HepG2 (cell line): ENCODE results near the gene RAB3B. TPM values are rescaled to one million over a fixed set of nuclear protein-coding genes. Genes with fewer than 3 reads are reported as not detected.

ENCODE experiments used
- ATAC-seq: fragments of 200-7000 bp; cut with Tn5 transposase; 3 replicates; pipeline ENCODE4 v1.9.1; 2020; ENCODE audit warnings: mild to moderate bottlenecking, moderate library complexity
- BruUV-seq: library from RNA; stranded (reverse); fragments of 400-500 nt; replicated peaks from 2 replicates; lab custom pipeline; 2021; lab: Mats Ljungman, UMichigan
- CTCF ChIA-PET: fragments of 300-600 bp; formaldehyde crosslinking; extraction: SDS; loops from one replicate; lab custom pipeline; 2021; ENCODE audit warnings: low total read pairs, inconsistent platforms, low intra/inter-chr PET ratio; lab: Yijun Ruan, JAX
- POLR2A ChIA-PET: fragments of 350-600 bp; sonication (Branson Sonifier 250); formaldehyde crosslinking; loops from one replicate; lab custom pipeline; 2020; ENCODE audit warnings: antibody characterized with exemption, inconsistent platforms; lab: Yijun Ruan, JAX
- DNase-seq: peaks from one replicate; pipeline ENCODE4 v3.0.0-alpha.2; 2015; ENCODE audit warnings: low spot score
- FAIRE-seq: peaks from 3 replicates; lab custom pipeline; 2011; peaks lifted over from hg19 to GRCh38; lab: Jason Lieb, UNC
- H2AFZ ChIP-seq: one replicate; pipeline ENCODE4 v1.6.1; 2011; ENCODE audit warnings: low read length, inconsistent platforms
- H3K27ac ChIP-seq: fragments of 300-600 bp; 3 replicates; pipeline ENCODE4 v1.8.0; 2011; ENCODE audit warnings: mixed run types, mild to moderate bottlenecking, mixed read lengths, low read length, inconsistent platforms; ENCODE audit not compliant: insufficient read depth; ENCODE audit errors: extremely low read length
- H3K27me3 ChIP-seq, 2 experiments: fragments of 200-600 bp in 1 of 2; 2 replicates in 1 of 2; 3 replicates in 1 of 2; pipeline versions ENCODE4 v1.6.0 to v1.8.0; 2011; ENCODE audit warnings: low read length in 2 of 2, mild to moderate bottlenecking in 2 of 2, moderate library complexity in 2 of 2, inconsistent platforms in 1 of 2; ENCODE audit not compliant: insufficient read depth in 2 of 2, control insufficient read depth in 1 of 2
- H3K36me3 ChIP-seq, 2 experiments: fragments of 200-600 bp in 1 of 2; replicated peaks in 1 of 2; 2 replicates in 1 of 2; 3 replicates in 1 of 2; pipeline versions ENCODE4 v1.5.1 to v1.8.0; 2011; ENCODE audit warnings: low read length in 2 of 2, inconsistent platforms in 1 of 2; ENCODE audit not compliant: insufficient read depth in 2 of 2, control insufficient read depth in 1 of 2
- H3K4me1 ChIP-seq: 2 replicates; pipeline ENCODE4 v1.5.1; 2012; ENCODE audit warnings: low read length, inconsistent platforms; ENCODE audit not compliant: insufficient read depth
- H3K4me2 ChIP-seq: 2 replicates; pipeline ENCODE4 v1.6.0; 2011; ENCODE audit warnings: low read depth, low read length, inconsistent platforms
- H3K4me3 ChIP-seq, 3 experiments: fragments of 200-600 bp in 1 of 3; sonication (generic), shearing (Covaris generic) in 1 of 3; replicated peaks in 1 of 3; 2 replicates each; pipeline ENCODE4 v1.5.1; 2011 to 2016; ENCODE audit warnings: low read length in 3 of 3, inconsistent platforms in 2 of 3, low read depth in 2 of 3, mild to moderate bottlenecking in 2 of 3, control low read depth in 1 of 3, mixed read lengths in 1 of 3; ENCODE audit not compliant: insufficient read depth in 1 of 3
- H3K79me2 ChIP-seq: one replicate; pipeline ENCODE4 v1.6.1; 2011; ENCODE audit warnings: low read length, inconsistent platforms; ENCODE audit not compliant: insufficient read depth
- H3K9ac ChIP-seq: 2 replicates; pipeline ENCODE4 v1.6.0; 2011; ENCODE audit warnings: mild to moderate bottlenecking, low read depth, low read length, inconsistent platforms; ENCODE audit not compliant: insufficient read depth
- H3K9me3 ChIP-seq: 2 replicates; pipeline ENCODE4 v1.5.1; 2012; ENCODE audit warnings: mild to moderate bottlenecking, low read length
- H4K20me1 ChIP-seq: 2 replicates; pipeline ENCODE4 v1.6.0; 2011; ENCODE audit warnings: inconsistent platforms, mild to moderate bottlenecking, low read length, moderate library complexity; ENCODE audit not compliant: insufficient read depth
- ATF7 ChIP-seq, 2 experiments: fragments of 450-650 bp in 1 of 2; sonication (generic) in 1 of 2; formaldehyde crosslinking in 1 of 2; IDR thresholded peaks; 2 replicates each; pipeline versions ENCODE4 v1.4.0 to v1.6.1; 2016 to 2020; ENCODE audit warnings: antibody characterized with exemption in 1 of 2, mild to moderate bottlenecking in 1 of 2, missing genetic modification reagents in 1 of 2
- CCDC6 ChIP-seq: sonication (generic); formaldehyde crosslinking; IDR thresholded peaks from 2 replicates; pipeline ENCODE4 v1.8.1; 2022; ENCODE audit warnings: mild to moderate bottlenecking, missing genetic modification reagents, moderate library complexity
- ELF4 ChIP-seq: sonication (generic); formaldehyde crosslinking; IDR thresholded peaks from 2 replicates; pipeline ENCODE4 v1.5.0; 2020; ENCODE audit warnings: missing genetic modification reagents, mild to moderate bottlenecking, moderate library complexity, borderline replicate concordance
- ETV5 ChIP-seq: IDR thresholded peaks from 2 replicates; pipeline ENCODE4 v1.6.1; 2018; ENCODE audit warnings: missing biosample characterization, missing genetic modification reagents, inconsistent platforms, borderline replicate concordance
- IKZF4 ChIP-seq: sonication (generic); formaldehyde crosslinking; IDR thresholded peaks from 2 replicates; pipeline ENCODE4 v1.5.1; 2020; ENCODE audit warnings: borderline replicate concordance, mild to moderate bottlenecking, low read depth, missing genetic modification reagents; ENCODE audit errors: not compliant biosample characterization
- MIER2 ChIP-seq: IDR thresholded peaks from 2 replicates; pipeline ENCODE4 v1.6.1; 2016; ENCODE audit warnings: missing biosample characterization, missing genetic modification reagents
- PHF5A ChIP-seq: IDR thresholded peaks from one replicate; pipeline ENCODE4 v1.6.1; 2018; ENCODE audit warnings: low read depth, missing genetic modification reagents; ENCODE audit not compliant: unreplicated experiment
- SALL1 ChIP-seq: sonication (generic); formaldehyde crosslinking; IDR thresholded peaks from 2 replicates; pipeline ENCODE4 v1.8.0; 2022; ENCODE audit warnings: mild to moderate bottlenecking, missing genetic modification reagents
- SRSF1 ChIP-seq: fragments of 200-400 bp; formaldehyde crosslinking; optimal IDR thresholded peaks from 2 replicates; pipeline ENCODE3; 2017; ENCODE audit warnings: mild to moderate bottlenecking, low read depth, low read length, moderate library complexity
- ZMAT3 ChIP-seq: sonication (generic); formaldehyde crosslinking; conservative IDR thresholded peaks from 2 replicates; pipeline ENCODE4 v1.7.0; 2021; ENCODE audit warnings: missing genetic modification reagents
- ZNF670 ChIP-seq: sonication (generic); formaldehyde crosslinking; IDR thresholded peaks from 2 replicates; pipeline ENCODE4 v1.8.0; 2022; ENCODE audit warnings: mild to moderate bottlenecking, missing genetic modification reagents, borderline replicate concordance
- ZNF772 ChIP-seq: sonication (generic); formaldehyde crosslinking; IDR thresholded peaks from 2 replicates; pipeline ENCODE4 v1.5.0; 2020; ENCODE audit warnings: mild to moderate bottlenecking, missing genetic modification reagents
- WGBS: methylation state at CpG from one replicate; pipeline ENCODE4 v1.1.6; 2017; ENCODE audit warnings: low lambda C conversion rate; 5-methylcytosine and 5-hydroxymethylcytosine counted together
- in situ Hi-C: cut with HindIII; loops from 2 replicates; pipeline ENCODE4 v1.10.0; 2017; ENCODE audit warnings: low pct_unique_long_range_greater_than_20kb; ENCODE audit not compliant: extremely low pct_ligation_motif_present
- intact Hi-C: fragments of 100-400 bp; cut with micrococcal nuclease; formaldehyde crosslinking; loops from one replicate; pipeline ENCODE4 v1.10.0; 2022; ENCODE audit not compliant: unreplicated experiment
- polyA plus RNA-seq, 8 experiments: library from polyadenylated mRNA; depleted of rRNA in 3 of 8; stranded (reverse) in 7 of 8; unstranded in 1 of 8; fragments of >200 nt; fragmentation: Illumina TruSeq in 4 of 8; extraction: Trizol in 4 of 8; gene quantifications; 2 replicates each; pipeline versions ENCODE4 v1.2.1 to v1.2.3, GENCODE V29; 2011 to 2016; ENCODE audit warnings: low read depth in 4 of 8, missing spikeins in 1 of 8, mixed read lengths in 1 of 8; ENCODE audit not compliant: insufficient read depth in 1 of 8
- total RNA-seq, 5 experiments: library from RNA; depleted of rRNA; stranded (reverse); fragments of >200 nt; fragmentation: Illumina TruSeq; extraction: Trizol; gene quantifications; 2 replicates each; pipeline ENCODE4 v1.2.3, GENCODE V29; 2016; ENCODE audit warnings: low read depth in 1 of 5
- TF ChIP-seq, protein P1 (sequence below): IDR thresholded peaks from 2 replicates; pipeline ENCODE4 v1.6.1; 2016

RAB3B gene
- total and polyA plus RNA-seq, 2 of the 13 experiments (the other 11 are each of a cell fraction or from before 2014, with no cell fraction given), result 1.0 to 1.2 TPM

DNA sequence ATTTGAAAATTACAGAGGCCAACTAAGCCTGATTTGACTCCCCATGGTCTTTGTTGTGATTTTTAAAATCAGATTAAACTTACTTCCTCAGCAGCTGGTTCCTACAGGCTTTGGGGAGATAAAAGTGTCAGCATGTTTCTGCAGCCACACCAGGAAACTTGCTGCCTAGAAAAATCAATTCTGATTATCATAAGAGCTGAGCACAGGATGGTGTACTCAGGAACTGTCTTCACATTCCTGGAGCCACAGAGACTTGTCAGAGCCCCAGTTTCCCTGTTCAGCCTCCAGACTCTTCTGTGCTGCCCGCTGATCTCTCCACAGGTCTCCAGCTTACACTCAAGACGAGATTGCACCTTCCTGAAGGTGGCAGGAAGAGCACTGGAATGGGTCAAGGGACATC, 23.9 kb downstream of the RAB3B start:
- no TSS peak for BruUV-seq
- FAIRE-seq, result no peak
- intact Hi-C loops, result no loop called here

GRCh38 chr1:51964309-51964696, 26.2 kb downstream of the RAB3B start:
- TF ChIP-seq ELF4 (CRISPR knock-in tag) (no peak), SALL1 (no peak), IKZF4 (CRISPR knock-in tag) (no peak), CCDC6 (CRISPR knock-in tag) (no peak), PHF5A (no peak), ATF7 (IDR thresholded peaks at IDR 0.05) (no peak), ATF7 (CRISPR knock-in tag; IDR thresholded peaks at IDR 0.05) (no peak), ZMAT3 (CRISPR knock-in tag) (no peak), ZNF670 (no peak)
- TF ChIP-seq, protein P1, sequence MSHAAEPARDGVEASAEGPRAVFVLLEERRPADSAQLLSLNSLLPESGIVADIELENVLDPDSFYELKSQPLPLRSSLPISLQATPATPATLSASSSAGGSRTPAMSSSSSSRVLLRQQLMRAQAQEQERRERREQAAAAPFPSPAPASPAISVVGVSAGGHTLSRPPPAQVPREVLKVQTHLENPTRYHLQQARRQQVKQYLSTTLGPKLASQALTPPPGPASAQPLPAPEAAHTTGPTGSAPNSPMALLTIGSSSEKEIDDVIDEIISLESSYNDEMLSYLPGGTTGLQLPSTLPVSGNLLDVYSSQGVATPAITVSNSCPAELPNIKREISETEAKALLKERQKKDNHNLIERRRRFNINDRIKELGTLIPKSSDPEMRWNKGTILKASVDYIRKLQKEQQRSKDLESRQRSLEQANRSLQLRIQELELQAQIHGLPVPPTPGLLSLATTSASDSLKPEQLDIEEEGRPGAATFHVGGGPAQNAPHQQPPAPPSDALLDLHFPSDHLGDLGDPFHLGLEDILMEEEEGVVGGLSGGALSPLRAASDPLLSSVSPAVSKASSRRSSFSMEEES, result no peak
- intact Hi-C loops (no loop called here), in situ Hi-C loops (no loop called here)
- Histone ChIP-seq H3K27ac (no peak overlapping the region), H2AFZ (no peak overlapping the region), H4K20me1 (no peaks in the 10 kb centered on the region), H3K9me3 (no peaks in the 10 kb centered on the region), H3K4me2 (no peak overlapping the region), H3K27me3 (0 out of 5 replicates have a peak, but pooled peaks cover 0 to 1% of the 10 kb centered on the region in 2 experiments), H3K4me3 (no peak overlapping the region), H3K79me2 (no peaks in the 10 kb centered on the region), H3K36me3 (no peaks in the 10 kb centered on the region), H3K4me1 (peaks cover 15% of the 10 kb centered on the region), H3K9ac (no peak overlapping the region)
- no peak for DNase-seq
- no peak for ATAC-seq
- WGBS, result 78% methylated on average over 4 of the region's 4 CpGs
- no TSS peak for BruUV-seq
- no peak for FAIRE-seq
- POLR2A ChIA-PET, result no interaction called here
- CTCF ChIA-PET, result no interaction called here

More for the DNA sequence above, 23.9 kb downstream of the RAB3B start:
- CTCF ChIA-PET, result no interaction called here
- TF ChIP-seq ZNF772 (CRISPR knock-in tag) (no peak), IKZF4 (CRISPR knock-in tag) (no peak), ETV5 (no peak), MIER2 (no peak), SRSF1 (no peak)
- TF ChIP-seq, all 625 proteins: peak for 0
- Histone ChIP-seq H2AFZ (no peak overlapping the region), H3K79me2 (no peaks in the 10 kb centered on the region), H3K4me1 (peaks cover 36% of the 10 kb centered on the region), H3K9ac (no peak overlapping the region), H4K20me1 (no peaks in the 10 kb centered on the region), H3K4me2 (no peak overlapping the region), H3K27me3 (no peaks in the 10 kb centered on the region), H3K27ac (no peak overlapping the region), H3K4me3 (no peak overlapping the region), H3K9me3 (no peaks in the 10 kb centered on the region), H3K36me3 (no peaks in the 10 kb centered on the region)
- in situ Hi-C loops, result no loop called here
- ATAC-seq, result no peak
- WGBS, result 80% methylated on average over 2 of the region's 2 CpGs
- POLR2A ChIA-PET, result no interaction called here
- DNase-seq, result no peak
